Keratinocyte (primary cell): ENCODE measurements around the gene STARD8.

Experiments
- CTCF ChIP-seq, 3 experiments: IDR thresholded peaks in 1 of 3; conservative IDR thresholded peaks in 1 of 3; optimal IDR thresholded peaks in 1 of 3; 2 replicates in 2 of 3; 3 replicates in 1 of 3; pipeline versions ENCODE3 to v1.5.1; 2011; ENCODE audit warnings: low read length in 3 of 3, mild to moderate bottlenecking in 3 of 3, moderate library complexity in 2 of 3, control low read depth in 1 of 3, inconsistent platforms in 1 of 3; ENCODE audit not compliant: insufficient read depth in 2 of 3; ENCODE audit errors: extremely low read depth in 1 of 3
- EZH2 ChIP-seq: IDR thresholded peaks from one replicate; pipeline ENCODE4 v1.6.1; 2012; ENCODE audit warnings: inconsistent platforms, mild to moderate bottlenecking, low read length, moderate library complexity

GRCh38 chrX:68654693-68655092, 7.2 kb downstream of the STARD8 start:
- TF ChIP-seq CTCF (optimal IDR thresholded peaks at IDR 0.05 in 1 of 3, IDR thresholded peaks at IDR 0.05 in 1 of 3, conservative IDR thresholded peaks at IDR 0.05 in 1 of 3; ENCODE audit: extremely low read depth in 1 of 3, insufficient read depth in 2 of 3, low read length in 3 of 3): no peak
- no peak for TF ChIP-seq EZH2
